ENCODE data around the gene EIF4E2. TPM values are rescaled to one million over a fixed set of nuclear protein-coding genes. Genes with fewer than 3 reads are reported as not detected.
A peak's percentile ranks its signal among the peaks of the same experiment; 100 is the strongest.

EIF4E2 gene
- total RNA-seq, 1 experiment from 2014 or later, result 76.6 TPM

DNA sequence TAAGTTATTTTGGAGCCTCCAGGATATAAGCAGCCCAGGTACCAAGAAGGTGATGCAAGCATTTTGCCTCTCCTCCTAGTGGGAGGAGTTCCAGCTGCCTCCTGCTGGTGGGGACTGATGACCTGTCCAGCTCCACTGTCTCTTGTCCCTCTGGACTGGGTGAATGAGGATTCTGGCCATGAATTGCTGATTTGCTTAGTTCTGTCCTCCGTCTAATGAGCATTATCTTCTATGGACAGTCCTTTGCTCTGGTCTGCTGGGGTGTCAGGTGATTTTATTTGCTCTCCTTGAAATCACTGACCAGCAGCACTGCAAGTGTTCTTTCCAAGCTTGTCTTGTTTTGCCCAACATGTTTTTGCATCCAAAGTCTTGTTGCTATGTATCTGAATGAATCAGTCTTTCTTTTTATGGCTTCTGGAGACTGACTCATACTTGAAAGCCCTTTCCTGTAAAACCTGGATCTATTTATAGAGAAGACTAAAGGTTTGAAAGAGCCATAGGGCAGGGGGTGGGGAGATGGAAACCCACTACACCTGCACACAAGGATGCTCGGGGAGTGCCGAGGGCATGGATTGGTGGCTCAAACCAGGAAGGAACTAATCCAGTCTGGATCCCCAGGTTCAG, 42.4 kb downstream of the EIF4E2 start:
- no TSS peak for BruUV-seq (replicated peaks)
- no peaks in the 10 kb centered on the region for H3K9me3 Mint-ChIP-seq (ENCODE audit: low read depth, unreplicated experiment)
- TF ChIP-seq CTCF (IDR thresholded peaks at IDR 0.05; ENCODE audit: unreplicated experiment), result peak; percentile 14
- H3K4me3 Mint-ChIP-seq (ENCODE audit: low read depth, unreplicated experiment), result no peak overlapping the region
- peaks cover 25% of the 10 kb centered on the region for H3K4me1 Mint-ChIP-seq (ENCODE audit: low read depth, unreplicated experiment)
- H3K36me3 Mint-ChIP-seq (ENCODE audit: insufficient read depth, unreplicated experiment), result peaks cover 9% of the 10 kb centered on the region
- peak; percentile 65 for DNase-seq
- CTCF ChIA-PET, result interaction anchor here (0.6 to 1.6 kb wide), 8 partner anchors 9 to 136 kb away, joined by 3 to 7 read pairs (median 4); no protein-coding TSS in a partner anchor
- H3K27ac Mint-ChIP-seq (ENCODE audit: unreplicated experiment), result peak overlapping the region; percentile 85
- intact Hi-C loops (cut with micrococcal nuclease; ENCODE audit: unreplicated experiment), result no loop called here
- H3K27me3 Mint-ChIP-seq (ENCODE audit: unreplicated experiment), result no peaks in the 10 kb centered on the region

DNA sequence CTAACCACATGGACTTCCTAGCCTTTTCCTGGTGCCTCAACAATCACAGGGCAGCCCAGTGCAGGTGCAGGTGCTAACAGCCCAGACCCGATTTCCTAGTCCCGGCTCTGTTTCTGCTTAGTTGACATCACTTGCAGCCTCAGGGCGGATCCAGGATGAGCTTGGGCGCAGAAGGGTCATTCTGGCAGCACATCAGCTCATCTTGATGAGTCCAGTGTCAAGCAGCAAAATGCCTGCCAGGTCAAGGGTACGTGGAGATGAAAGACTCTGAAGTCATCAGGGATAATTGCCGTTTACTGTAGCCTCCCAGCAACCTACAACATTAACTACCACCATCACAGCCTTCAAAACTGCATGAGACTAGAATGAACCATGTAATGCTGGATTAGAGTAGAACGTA, 43.5 kb downstream of the EIF4E2 start:
- CTCF ChIA-PET, result interaction anchor here (1.6 kb wide), 1 partner anchor 26 kb away, joined by 4 read pairs; no protein-coding TSS in a partner anchor
- no peak for DNase-seq
- Mint-ChIP-seq H3K4me3 (ENCODE audit: low read depth, unreplicated experiment) (no peak overlapping the region), H3K27me3 (ENCODE audit: unreplicated experiment) (no peaks in the 10 kb centered on the region), H3K9me3 (ENCODE audit: low read depth, unreplicated experiment) (no peaks in the 10 kb centered on the region), H3K36me3 (ENCODE audit: insufficient read depth, unreplicated experiment) (peaks cover 9% of the 10 kb centered on the region), H3K27ac (ENCODE audit: unreplicated experiment) (no peak overlapping the region), H3K4me1 (ENCODE audit: low read depth, unreplicated experiment) (peaks cover 17% of the 10 kb centered on the region)
- TF ChIP-seq CTCF (IDR thresholded peaks at IDR 0.05; ENCODE audit: unreplicated experiment), result no peak
- no TSS peak for BruUV-seq (replicated peaks)
- intact Hi-C loops (cut with micrococcal nuclease; ENCODE audit: unreplicated experiment), result no loop called here

DNA sequence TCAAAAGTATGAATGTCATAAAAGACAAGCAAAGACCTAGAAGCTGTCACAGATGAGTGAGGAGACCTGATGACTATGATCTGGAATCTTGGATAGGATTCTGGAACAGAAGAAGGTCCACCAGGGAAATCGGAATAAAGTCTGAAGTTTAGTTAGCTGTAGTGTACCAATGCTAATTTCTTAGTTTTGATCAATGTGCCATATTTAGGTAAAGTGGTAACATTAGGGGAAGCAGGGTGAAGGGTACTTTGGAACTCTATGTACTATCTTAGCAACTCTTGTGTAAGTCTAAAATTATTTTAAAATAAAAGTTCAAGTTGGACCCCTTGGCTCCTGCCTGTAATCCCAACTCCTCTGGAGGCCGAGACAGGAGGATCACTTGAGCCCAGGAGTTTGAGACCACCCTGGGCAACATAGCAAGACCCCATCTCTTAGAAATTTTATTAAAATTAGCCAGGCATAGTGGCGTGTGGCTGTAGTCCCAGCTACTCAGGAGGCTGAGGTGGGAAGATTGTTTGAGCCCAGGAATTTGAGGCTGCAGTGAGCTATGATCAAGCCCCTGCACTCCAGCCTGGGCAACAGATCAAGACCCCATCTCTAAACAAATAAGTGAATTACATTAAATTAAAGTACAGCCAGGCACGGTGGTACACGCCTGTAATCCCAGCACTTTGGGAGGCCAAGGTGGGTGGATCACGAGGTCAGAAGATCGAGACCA, 47.0 kb downstream of the EIF4E2 start:
- no peaks in the 10 kb centered on the region for H3K9me3 Mint-ChIP-seq (ENCODE audit: low read depth, unreplicated experiment)
- BruUV-seq (replicated peaks), result no TSS peak
- CTCF ChIA-PET, result no interaction called here

DNA sequence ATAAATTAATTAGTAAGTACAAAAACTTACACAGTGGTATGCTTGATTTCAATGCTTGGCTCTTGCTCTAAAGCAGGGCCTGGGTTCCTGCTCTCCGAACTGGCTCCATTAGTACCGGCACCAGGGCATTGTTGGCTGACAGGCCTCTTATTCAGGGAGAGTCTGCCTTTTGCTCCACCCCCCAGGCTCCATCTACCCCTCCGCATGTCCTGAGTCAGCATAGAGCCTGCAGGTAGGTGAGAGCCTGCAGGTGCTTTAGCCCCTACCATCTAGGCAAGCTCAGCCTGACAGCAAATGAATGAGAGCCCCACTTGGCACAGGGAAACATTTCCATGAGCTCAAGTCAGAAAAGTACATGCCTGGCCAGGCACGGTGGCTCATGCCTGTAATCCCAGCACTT, 47.8 kb downstream of the EIF4E2 start:
- TF ChIP-seq CTCF (IDR thresholded peaks at IDR 0.05; ENCODE audit: unreplicated experiment), result no peak
- BruUV-seq (replicated peaks), result no TSS peak
- Mint-ChIP-seq H3K4me1 (ENCODE audit: low read depth, unreplicated experiment) (peaks cover 4% of the 10 kb centered on the region), H3K27ac (ENCODE audit: unreplicated experiment) (no peak overlapping the region), H3K36me3 (ENCODE audit: insufficient read depth, unreplicated experiment) (peaks cover 1% of the 10 kb centered on the region), H3K27me3 (ENCODE audit: unreplicated experiment) (peaks cover 3% of the 10 kb centered on the region), H3K4me3 (ENCODE audit: low read depth, unreplicated experiment) (no peak overlapping the region), H3K9me3 (ENCODE audit: low read depth, unreplicated experiment) (no peaks in the 10 kb centered on the region)
- no peak for DNase-seq
- intact Hi-C loops (cut with micrococcal nuclease; ENCODE audit: unreplicated experiment), result no loop called here
- CTCF ChIA-PET, result interaction anchor here (0.6 kb wide), 1 partner anchor 1399 kb away, joined by 3 read pairs; no protein-coding TSS in a partner anchor

More for the DNA sequence above, 47.0 kb downstream of the EIF4E2 start:
- no peaks in the 10 kb centered on the region for H3K27me3 Mint-ChIP-seq (ENCODE audit: unreplicated experiment)
- no peak for TF ChIP-seq CTCF (IDR thresholded peaks at IDR 0.05; ENCODE audit: unreplicated experiment)
- DNase-seq, result no peak
- H3K4me1 Mint-ChIP-seq (ENCODE audit: low read depth, unreplicated experiment), result peaks cover 11% of the 10 kb centered on the region
- no peak overlapping the region for H3K4me3 Mint-ChIP-seq (ENCODE audit: low read depth, unreplicated experiment)
- H3K36me3 Mint-ChIP-seq (ENCODE audit: insufficient read depth, unreplicated experiment), result peaks cover 9% of the 10 kb centered on the region
- H3K27ac Mint-ChIP-seq (ENCODE audit: unreplicated experiment), result no peak overlapping the region
- intact Hi-C loops (cut with micrococcal nuclease; ENCODE audit: unreplicated experiment), result no loop called here

Data from Calu3 (cell line).